HepG2 (cell line): ENCODE data around the gene NCR1. TPM values are rescaled to one million over a fixed set of nuclear protein-coding genes. Genes with fewer than 3 reads are reported as not detected.

Experiments used
- ATAC-seq: fragments of 200-7000 bp; cut with Tn5 transposase; 3 replicates; pipeline ENCODE4 v1.9.1; 2020; ENCODE audit warnings: mild to moderate bottlenecking, moderate library complexity
- BruUV-seq: library from RNA; stranded (reverse); fragments of 400-500 nt; replicated peaks from 2 replicates; lab custom pipeline; 2021; lab: Mats Ljungman, UMichigan
- CTCF ChIA-PET: fragments of 300-600 bp; formaldehyde crosslinking; extraction: SDS; loops from one replicate; lab custom pipeline; 2021; ENCODE audit warnings: low total read pairs, inconsistent platforms, low intra/inter-chr PET ratio; lab: Yijun Ruan, JAX
- POLR2A ChIA-PET: fragments of 350-600 bp; sonication (Branson Sonifier 250); formaldehyde crosslinking; loops from one replicate; lab custom pipeline; 2020; ENCODE audit warnings: antibody characterized with exemption, inconsistent platforms; lab: Yijun Ruan, JAX
- DNase-seq: peaks from one replicate; pipeline ENCODE4 v3.0.0-alpha.2; 2015; ENCODE audit warnings: low spot score
- FAIRE-seq: peaks from 3 replicates; lab custom pipeline; 2011; peaks lifted over from hg19 to GRCh38; lab: Jason Lieb, UNC
- H2AFZ ChIP-seq: one replicate; pipeline ENCODE4 v1.6.1; 2011; ENCODE audit warnings: low read length, inconsistent platforms
- H3K27ac ChIP-seq: fragments of 300-600 bp; 3 replicates; pipeline ENCODE4 v1.8.0; 2011; ENCODE audit warnings: mixed run types, mild to moderate bottlenecking, mixed read lengths, low read length, inconsistent platforms; ENCODE audit not compliant: insufficient read depth; ENCODE audit errors: extremely low read length
- H3K27me3 ChIP-seq, 2 experiments: fragments of 200-600 bp in 1 of 2; 2 replicates in 1 of 2; 3 replicates in 1 of 2; pipeline versions ENCODE4 v1.6.0 to v1.8.0; 2011; ENCODE audit warnings: low read length in 2 of 2, mild to moderate bottlenecking in 2 of 2, moderate library complexity in 2 of 2, inconsistent platforms in 1 of 2; ENCODE audit not compliant: insufficient read depth in 2 of 2, control insufficient read depth in 1 of 2
- H3K36me3 ChIP-seq, 2 experiments: fragments of 200-600 bp in 1 of 2; replicated peaks in 1 of 2; 2 replicates in 1 of 2; 3 replicates in 1 of 2; pipeline versions ENCODE4 v1.5.1 to v1.8.0; 2011; ENCODE audit warnings: low read length in 2 of 2, inconsistent platforms in 1 of 2; ENCODE audit not compliant: insufficient read depth in 2 of 2, control insufficient read depth in 1 of 2
- H3K4me1 ChIP-seq: 2 replicates; pipeline ENCODE4 v1.5.1; 2012; ENCODE audit warnings: low read length, inconsistent platforms; ENCODE audit not compliant: insufficient read depth
- H3K4me2 ChIP-seq: 2 replicates; pipeline ENCODE4 v1.6.0; 2011; ENCODE audit warnings: low read depth, low read length, inconsistent platforms
- H3K4me3 ChIP-seq, 3 experiments: fragments of 200-600 bp in 1 of 3; sonication (generic), shearing (Covaris generic) in 1 of 3; replicated peaks in 1 of 3; 2 replicates each; pipeline ENCODE4 v1.5.1; 2011 to 2016; ENCODE audit warnings: low read length in 3 of 3, inconsistent platforms in 2 of 3, low read depth in 2 of 3, mild to moderate bottlenecking in 2 of 3, control low read depth in 1 of 3, mixed read lengths in 1 of 3; ENCODE audit not compliant: insufficient read depth in 1 of 3
- H3K79me2 ChIP-seq: one replicate; pipeline ENCODE4 v1.6.1; 2011; ENCODE audit warnings: low read length, inconsistent platforms; ENCODE audit not compliant: insufficient read depth
- H3K9ac ChIP-seq: 2 replicates; pipeline ENCODE4 v1.6.0; 2011; ENCODE audit warnings: mild to moderate bottlenecking, low read depth, low read length, inconsistent platforms; ENCODE audit not compliant: insufficient read depth
- H3K9me3 ChIP-seq: 2 replicates; pipeline ENCODE4 v1.5.1; 2012; ENCODE audit warnings: mild to moderate bottlenecking, low read length
- H4K20me1 ChIP-seq: 2 replicates; pipeline ENCODE4 v1.6.0; 2011; ENCODE audit warnings: inconsistent platforms, mild to moderate bottlenecking, low read length, moderate library complexity; ENCODE audit not compliant: insufficient read depth
- ADNP ChIP-seq: sonication (generic); formaldehyde crosslinking; IDR thresholded peaks from 2 replicates; pipeline ENCODE4 v1.4.0; 2020; ENCODE audit warnings: missing genetic modification reagents
- ATF3 ChIP-seq: sonication (generic); formaldehyde crosslinking; IDR thresholded peaks from 2 replicates; pipeline ENCODE4 v1.4.0; 2020; ENCODE audit warnings: missing genetic modification reagents
- BRF2 ChIP-seq: sonication (generic); formaldehyde crosslinking; IDR thresholded peaks from 2 replicates; pipeline ENCODE4 v1.8.1; 2022; ENCODE audit warnings: mild to moderate bottlenecking, missing genetic modification reagents
- CEBPZ ChIP-seq: IDR thresholded peaks from 2 replicates; pipeline ENCODE4 v1.6.1; 2012; ENCODE audit warnings: low read length, improper control_type of control experiment
- E2F1 ChIP-seq: sonication (generic); formaldehyde crosslinking; IDR thresholded peaks from 2 replicates; pipeline ENCODE4 v1.5.0; 2020; ENCODE audit warnings: missing genetic modification reagents
- HNF4A ChIP-seq: sonication (generic); formaldehyde crosslinking; IDR thresholded peaks from 2 replicates; pipeline ENCODE4 v1.4.0; 2020; ENCODE audit warnings: missing genetic modification reagents
- MYNN ChIP-seq: sonication (generic); formaldehyde crosslinking; IDR thresholded peaks from 2 replicates; pipeline ENCODE4 v1.4.0; 2020; ENCODE audit warnings: mild to moderate bottlenecking, low read depth, missing genetic modification reagents
- SOX6 ChIP-seq, 2 experiments: fragments of 450-650 bp in 1 of 2; sonication (generic) in 1 of 2; formaldehyde crosslinking in 1 of 2; IDR thresholded peaks; 2 replicates each; pipeline versions ENCODE4 v1.4.0 to v1.6.1; 2017 to 2020; ENCODE audit warnings: antibody characterized with exemption in 1 of 2, mild to moderate bottlenecking in 1 of 2, missing genetic modification reagents in 1 of 2
- SP140L ChIP-seq: sonication (generic); formaldehyde crosslinking; IDR thresholded peaks from 2 replicates; pipeline ENCODE4 v1.4.0; 2020; ENCODE audit warnings: missing genetic modification reagents, borderline replicate concordance
- TAF15 ChIP-seq: fragments of 200-400 bp; formaldehyde crosslinking; IDR thresholded peaks from one replicate; pipeline ENCODE4 v1.6.1; 2018; ENCODE audit warnings: mild to moderate bottlenecking, low read depth, low read length; ENCODE audit not compliant: poor library complexity, severe bottlenecking
- ZBTB1 ChIP-seq: sonication (generic); formaldehyde crosslinking; IDR thresholded peaks from 2 replicates; pipeline ENCODE4 v1.4.0; 2020; ENCODE audit warnings: missing genetic modification reagents, borderline replicate concordance
- ZFP82 ChIP-seq: sonication (generic); formaldehyde crosslinking; IDR thresholded peaks from 2 replicates; pipeline ENCODE4 v1.5.1; 2020; ENCODE audit warnings: mild to moderate bottlenecking, missing genetic modification reagents, borderline replicate concordance
- ZNF891 ChIP-seq: sonication (generic); formaldehyde crosslinking; IDR thresholded peaks from 2 replicates; pipeline ENCODE4 v1.5.0; 2020; ENCODE audit warnings: mild to moderate bottlenecking, missing genetic modification reagents
- WGBS: methylation state at CpG from one replicate; pipeline ENCODE4 v1.1.6; 2017; ENCODE audit warnings: low lambda C conversion rate; 5-methylcytosine and 5-hydroxymethylcytosine counted together
- in situ Hi-C: cut with HindIII; loops from 2 replicates; pipeline ENCODE4 v1.10.0; 2017; ENCODE audit warnings: low pct_unique_long_range_greater_than_20kb; ENCODE audit not compliant: extremely low pct_ligation_motif_present
- intact Hi-C: fragments of 100-400 bp; cut with micrococcal nuclease; formaldehyde crosslinking; loops from one replicate; pipeline ENCODE4 v1.10.0; 2022; ENCODE audit not compliant: unreplicated experiment
- polyA plus RNA-seq, 8 experiments: library from polyadenylated mRNA; depleted of rRNA in 3 of 8; stranded (reverse) in 7 of 8; unstranded in 1 of 8; fragments of >200 nt; fragmentation: Illumina TruSeq in 4 of 8; extraction: Trizol in 4 of 8; gene quantifications; 2 replicates each; pipeline versions ENCODE4 v1.2.1 to v1.2.3, GENCODE V29; 2011 to 2016; ENCODE audit warnings: low read depth in 4 of 8, missing spikeins in 1 of 8, mixed read lengths in 1 of 8; ENCODE audit not compliant: insufficient read depth in 1 of 8
- total RNA-seq, 5 experiments: library from RNA; depleted of rRNA; stranded (reverse); fragments of >200 nt; fragmentation: Illumina TruSeq; extraction: Trizol; gene quantifications; 2 replicates each; pipeline ENCODE4 v1.2.3, GENCODE V29; 2016; ENCODE audit warnings: low read depth in 1 of 5

NCR1 gene
- total and polyA plus RNA-seq, 2 of the 13 experiments (the other 11 are each of a cell fraction or from before 2014, with no cell fraction given) = not detected

- H3K27ac ChIP-seq = no peak overlapping the region
- ATAC-seq (no peak), DNase-seq (no peak), FAIRE-seq (no peak)
- no peak overlapping the region for H2AFZ ChIP-seq
- no peaks in the 10 kb centered on the region for H3K36me3 ChIP-seq
- no peaks in the 10 kb centered on the region for H3K9me3 ChIP-seq
- ChIA-PET POLR2A (no interaction called here), CTCF (no interaction called here)
- WGBS = 23% methylated on average over 7 of the region's 7 CpGs
- no peaks in the 10 kb centered on the region for H3K4me1 ChIP-seq
- no peaks in the 10 kb centered on the region for H3K79me2 ChIP-seq
- in situ Hi-C loops (no loop called here), intact Hi-C loops (no loop called here)
- H3K27me3 ChIP-seq = peaks cover 1 to 4% of the 10 kb centered on the region in 2 experiments; a peak in 2 of 5 replicates
- no peak overlapping the region for H3K4me3 ChIP-seq
- no peaks in the 10 kb centered on the region for H4K20me1 ChIP-seq
- no TSS peak for BruUV-seq
- H3K4me2 ChIP-seq = no peak overlapping the region
- TF ChIP-seq MYNN (no peak), TAF15 (no peak), ZBTB1 (CRISPR knock-in tag) (no peak), HNF4A (CRISPR knock-in tag) (no peak), ZFP82 (no peak), SOX6 (IDR thresholded peaks at IDR 0.05) (no peak), SOX6 (CRISPR knock-in tag; IDR thresholded peaks at IDR 0.05) (no peak)
- H3K9ac ChIP-seq = no peak overlapping the region
Observed at GRCh38 chr19:54921082-54921481, 15.1 kb downstream of the NCR1 start.

GRCh38 chr19:54923276-54923675 lies 17.3 kb downstream of the NCR1 start:
- Histone ChIP-seq H3K79me2 (no peaks in the 10 kb centered on the region), H3K4me1 (no peaks in the 10 kb centered on the region), H2AFZ (no peak overlapping the region), H3K27ac (no peak overlapping the region), H3K27me3 (peaks cover 1 to 4% of the 10 kb centered on the region in 2 experiments; a peak in 2 of 5 replicates), H3K4me2 (no peak overlapping the region), H3K9me3 (peaks cover 10% of the 10 kb centered on the region), H4K20me1 (no peaks in the 10 kb centered on the region), H3K4me3 (no peak overlapping the region), H3K36me3 (no peaks in the 10 kb centered on the region), H3K9ac (no peak overlapping the region)
- FAIRE-seq (no peak), ATAC-seq (no peak), DNase-seq (no peak)
- in situ Hi-C loops = no loop called here
- WGBS = 29% methylated on average over 9 of the region's 9 CpGs
- intact Hi-C loops = no loop called here
- POLR2A ChIA-PET = no interaction called here
- CTCF ChIA-PET = no interaction called here
- BruUV-seq = no TSS peak
- TF ChIP-seq BRF2 (CRISPR knock-in tag) (no peak), CEBPZ (no peak), ADNP (CRISPR knock-in tag) (no peak), E2F1 (CRISPR knock-in tag) (no peak), SP140L (CRISPR knock-in tag) (no peak), ATF3 (CRISPR knock-in tag) (no peak), ZNF891 (CRISPR knock-in tag) (no peak)
